HCEC 1CT (cell line): Measurements from ENCODE around the gene INSRR.

ENCODE experiments used
- DNase-seq: peaks from one replicate; pipeline ENCODE4 v3.0.0-alpha.2; 2017

INSRR gene

DNA sequence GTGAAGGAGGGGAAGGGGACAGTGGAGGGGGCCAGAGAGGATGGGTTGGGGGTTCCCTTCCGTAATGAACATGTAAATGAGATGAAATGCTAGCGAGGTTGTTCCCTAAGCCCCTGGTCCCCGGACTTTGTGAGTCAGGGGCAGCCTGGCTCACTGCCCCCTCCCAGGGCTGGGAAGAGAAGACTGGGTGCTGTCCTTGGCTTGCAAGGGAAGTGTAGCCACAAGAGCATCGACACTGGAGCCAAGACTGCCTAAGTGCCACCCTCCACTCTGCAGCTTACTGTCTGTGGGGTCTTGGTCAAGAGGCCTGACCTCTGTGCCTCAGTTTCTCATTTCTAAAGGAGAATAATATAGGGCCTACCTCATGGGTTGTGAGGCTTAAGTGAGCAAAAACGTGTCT lies 35.1 kb upstream of the INSRR start:
- no peak for DNase-seq

DNA sequence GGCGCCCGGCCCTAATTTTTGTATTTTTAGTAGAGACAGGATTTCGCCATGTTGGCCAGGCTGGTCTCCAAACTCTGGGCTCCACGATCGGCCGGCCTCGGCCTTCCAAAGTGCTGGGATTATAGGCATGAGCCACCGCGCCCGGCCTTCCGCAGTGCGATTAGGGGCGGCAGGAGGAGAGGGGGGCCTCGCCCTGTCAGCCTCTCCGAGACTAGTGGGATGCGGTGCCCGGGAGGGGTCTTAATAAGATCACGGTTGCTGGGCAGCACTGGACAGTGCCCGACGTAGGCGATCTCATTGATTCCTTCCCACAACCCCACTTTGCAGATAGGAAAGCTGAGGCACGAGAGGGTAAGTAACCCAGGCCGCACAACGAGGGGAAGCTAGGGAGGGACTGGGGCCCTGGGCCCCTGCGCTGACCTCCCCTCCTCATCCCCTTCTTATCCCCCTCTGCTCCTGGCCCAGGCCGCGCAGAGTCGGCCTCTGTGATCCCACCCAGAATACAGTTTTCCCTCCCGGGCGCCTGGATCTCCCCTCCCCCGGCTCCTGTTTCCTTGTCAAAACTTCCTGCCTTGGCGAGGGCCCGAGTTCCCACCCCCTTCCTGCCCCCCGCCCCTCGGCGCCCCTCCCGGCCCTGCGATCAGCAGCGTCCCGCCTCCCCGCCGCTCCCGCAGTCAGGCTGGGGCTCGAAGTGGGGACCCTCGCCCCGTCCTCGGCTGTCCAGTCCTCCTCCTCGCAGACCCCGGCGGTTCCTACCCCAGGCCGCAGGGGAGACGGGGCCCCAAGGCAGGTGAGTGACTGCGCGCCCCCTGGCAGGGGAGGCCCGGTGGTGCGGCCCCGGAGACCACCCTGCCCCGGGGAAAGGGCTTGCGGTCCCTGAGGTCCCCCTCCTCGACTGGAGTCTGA lies 34.4 kb upstream of the INSRR start, which contains the start of gene PEAR1:
Gene PEAR1 (plus strand): TSS at position 671 of the 906 bp plus-strand sequence. CDS start 10,209 bp downstream, outside the sequence.
- DNase-seq = no peak

DNA sequence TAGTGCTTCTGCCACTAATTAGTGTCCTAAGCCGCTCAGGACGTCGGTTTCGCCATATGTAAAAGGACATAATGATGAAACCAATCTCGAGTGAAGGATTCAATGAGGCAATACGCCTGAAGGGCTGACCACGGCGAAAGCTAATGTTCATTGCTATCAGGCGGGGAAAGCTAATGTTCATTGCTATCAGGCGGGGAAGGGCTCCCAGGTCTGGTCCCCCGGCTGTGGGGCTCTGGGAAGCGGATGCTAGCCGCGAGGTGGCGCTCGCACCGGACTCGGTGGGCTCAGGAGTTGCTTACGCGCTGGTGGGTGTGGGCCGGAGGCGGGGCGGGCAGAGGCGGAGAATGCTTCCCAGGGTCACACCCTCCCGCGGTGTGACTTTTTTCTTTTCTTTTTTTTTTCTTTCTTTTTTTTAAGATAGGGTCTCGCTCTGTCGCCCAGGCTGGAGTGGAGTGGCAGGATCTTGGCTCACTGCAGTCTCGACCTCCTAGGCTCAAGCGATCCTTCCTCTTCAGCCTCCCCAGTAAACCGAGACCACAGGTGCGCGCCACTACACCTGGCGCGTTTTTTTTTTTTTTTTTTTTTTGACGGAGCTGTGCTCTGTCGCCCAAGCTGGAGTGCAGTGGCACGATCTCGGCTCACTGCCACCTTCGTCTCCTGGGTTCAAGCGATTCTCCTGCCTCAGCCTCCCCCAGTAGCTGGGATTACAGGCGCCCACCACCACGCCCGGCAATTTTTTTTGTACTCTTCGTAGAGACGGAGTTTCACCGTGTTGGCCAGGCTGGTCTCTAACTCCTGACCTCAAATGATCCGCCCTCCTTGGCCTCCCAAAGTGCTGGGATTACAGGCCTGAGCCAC lies 33.5 kb upstream of the INSRR start:
- DNase-seq = peak; percentile 76

DNA sequence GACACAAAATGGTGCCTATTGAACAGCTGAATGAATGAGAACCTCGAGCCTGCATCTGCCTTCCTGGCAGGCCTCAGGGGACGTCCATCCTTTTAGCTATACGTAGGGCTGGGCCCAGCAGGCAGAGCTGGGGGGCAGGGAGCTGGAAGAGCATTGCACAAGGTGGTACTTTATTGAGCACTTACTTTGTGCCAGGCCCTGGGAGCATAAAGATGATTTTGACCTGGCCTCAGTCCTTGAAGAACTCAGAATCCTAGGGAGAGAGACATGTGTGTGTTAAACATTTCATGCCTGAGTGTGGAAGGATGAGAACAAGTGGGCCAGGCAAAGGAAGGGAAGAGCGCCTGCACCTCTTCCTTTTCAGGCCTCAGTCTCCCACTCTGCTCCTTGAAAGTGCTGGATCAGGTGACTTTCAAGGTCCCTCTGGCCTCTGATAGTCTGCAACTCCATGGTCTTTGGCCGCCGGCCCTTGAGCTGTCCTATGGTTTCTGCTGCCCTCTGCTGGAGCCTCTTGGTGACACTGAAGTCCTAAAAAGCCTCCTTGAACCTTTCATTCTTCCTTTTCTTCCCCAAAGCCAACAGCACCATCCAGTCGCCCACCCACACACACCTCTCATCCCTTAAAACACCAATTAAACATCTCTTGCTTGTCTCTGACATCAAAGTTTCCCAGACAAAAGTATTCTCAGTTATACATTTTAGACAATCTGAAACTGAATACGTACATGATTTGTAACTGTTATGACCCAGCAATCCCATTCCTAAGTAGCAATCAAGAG lies 31.1 kb upstream of the INSRR start:
- DNase-seq = peak; percentile 72

DNA sequence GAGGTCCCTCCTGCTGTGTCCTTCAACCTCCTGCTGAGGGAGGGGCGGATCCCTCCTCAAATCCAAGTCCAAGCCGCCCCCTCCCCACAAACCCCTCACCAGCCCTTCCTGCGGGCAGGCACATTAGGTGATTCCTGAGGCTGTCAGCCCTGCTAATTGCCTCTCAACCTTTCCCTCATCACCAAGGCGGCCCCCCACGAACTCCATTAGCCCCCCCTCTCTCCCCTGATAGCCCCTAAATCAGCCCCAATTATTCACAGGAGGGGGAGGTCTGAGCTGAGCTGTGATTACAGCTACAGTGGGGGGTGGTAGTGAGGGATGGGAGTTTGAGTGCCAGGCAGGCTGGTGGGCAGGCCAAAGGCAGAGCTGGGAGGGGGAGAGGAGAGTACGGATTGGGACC lies 28.8 kb upstream of the INSRR start:
- no peak for DNase-seq

DNA sequence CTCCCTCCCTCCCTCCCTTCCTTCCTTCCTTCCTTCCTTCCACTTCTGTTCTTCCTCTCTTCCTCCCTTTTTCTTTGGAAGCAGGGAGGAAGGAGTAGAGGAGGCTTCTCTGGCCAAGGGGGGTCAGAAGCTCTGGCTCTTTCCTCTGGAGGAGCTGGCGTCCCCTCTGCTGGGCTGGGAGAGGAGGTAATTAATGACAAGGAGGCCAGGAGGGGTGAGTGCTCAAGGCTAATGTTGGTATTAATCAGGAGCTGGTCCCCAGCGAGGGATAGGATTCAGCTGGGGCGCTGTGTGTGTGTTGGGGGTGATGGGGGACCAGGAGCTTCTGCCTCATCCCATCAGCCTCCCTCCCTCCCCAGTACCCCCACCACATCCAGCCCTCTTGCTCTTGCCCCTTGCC lies 28.4 kb upstream of the INSRR start:
- DNase-seq = no peak

DNA sequence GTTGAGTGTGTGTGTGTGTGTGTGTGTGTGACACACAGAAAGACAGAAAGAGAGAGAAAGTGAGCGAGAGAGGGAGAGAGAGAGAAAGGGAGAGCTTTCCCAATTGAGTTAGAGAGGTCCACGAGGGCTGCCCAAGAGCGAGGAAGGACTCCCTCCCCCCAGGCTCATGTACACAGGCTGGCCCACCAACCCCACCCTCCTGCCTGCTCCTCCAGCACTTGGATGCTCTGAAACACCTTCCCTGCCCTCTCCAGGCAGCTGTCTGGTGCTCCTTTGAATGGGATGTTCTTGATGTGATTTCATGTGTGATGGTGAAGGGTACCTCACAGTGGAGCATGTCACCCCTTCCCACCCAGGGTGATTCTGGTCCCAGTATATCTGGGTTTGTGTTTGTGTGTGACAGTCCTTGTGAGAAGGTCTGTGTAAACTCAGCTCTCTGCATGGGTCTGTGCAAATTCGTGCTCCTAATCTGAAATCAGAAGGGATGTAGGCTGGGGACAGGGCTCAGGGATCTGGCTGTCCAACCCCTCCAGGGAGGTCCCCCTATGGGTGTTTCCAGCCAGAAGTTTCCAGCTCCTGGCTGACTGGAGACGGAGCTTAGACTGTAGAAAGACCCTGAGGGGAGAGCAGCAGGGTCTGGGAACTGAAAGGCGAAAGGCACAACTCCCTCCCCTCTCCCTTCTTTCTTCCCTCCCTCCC lies 27.8 kb upstream of the INSRR start:
- no peak for DNase-seq

DNA sequence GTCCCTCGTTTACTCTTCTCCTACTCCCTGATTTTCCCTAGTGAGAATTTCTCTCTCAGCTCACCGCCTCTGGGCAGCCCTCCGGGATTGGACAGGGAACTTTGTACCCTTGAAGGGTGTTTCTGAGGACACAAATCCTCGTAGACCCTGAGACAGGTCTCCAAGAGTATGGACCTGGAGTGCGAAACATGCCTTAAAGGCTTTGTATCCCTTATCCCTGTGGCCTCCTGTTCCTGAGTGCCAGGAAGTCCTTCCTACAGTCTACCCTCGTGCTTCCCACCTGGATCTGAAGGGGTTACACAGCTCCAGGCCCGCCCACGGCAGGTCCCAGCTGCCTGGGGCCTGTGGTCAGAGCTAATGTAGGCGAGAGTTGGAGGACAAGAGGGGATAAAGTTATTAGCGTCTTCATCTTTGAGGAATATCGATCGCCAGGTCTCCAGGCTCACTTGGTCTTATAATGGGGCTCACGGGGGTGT lies 27.0 kb upstream of the INSRR start:
- DNase-seq = no peak

DNA sequence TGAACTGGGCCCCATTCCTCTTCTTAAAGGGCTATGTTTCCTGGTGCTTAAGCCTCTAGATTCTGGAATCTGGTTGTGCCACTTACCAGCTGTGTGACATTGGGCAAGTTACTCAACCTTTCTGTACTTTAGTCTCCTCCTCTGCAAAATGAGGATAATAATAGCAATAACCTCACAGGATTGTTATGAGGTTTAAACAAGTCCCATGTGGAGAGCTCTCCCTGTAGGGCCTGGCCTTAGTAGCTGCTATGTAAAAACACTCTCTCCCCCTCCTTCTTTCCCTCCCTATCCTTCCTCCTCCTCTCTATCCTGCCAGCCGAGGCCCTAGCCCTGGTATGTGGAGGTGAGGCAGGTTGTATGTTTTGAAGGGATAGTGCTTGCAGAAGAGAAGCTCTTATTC lies 26.4 kb upstream of the INSRR start:
- DNase-seq = no peak

DNA sequence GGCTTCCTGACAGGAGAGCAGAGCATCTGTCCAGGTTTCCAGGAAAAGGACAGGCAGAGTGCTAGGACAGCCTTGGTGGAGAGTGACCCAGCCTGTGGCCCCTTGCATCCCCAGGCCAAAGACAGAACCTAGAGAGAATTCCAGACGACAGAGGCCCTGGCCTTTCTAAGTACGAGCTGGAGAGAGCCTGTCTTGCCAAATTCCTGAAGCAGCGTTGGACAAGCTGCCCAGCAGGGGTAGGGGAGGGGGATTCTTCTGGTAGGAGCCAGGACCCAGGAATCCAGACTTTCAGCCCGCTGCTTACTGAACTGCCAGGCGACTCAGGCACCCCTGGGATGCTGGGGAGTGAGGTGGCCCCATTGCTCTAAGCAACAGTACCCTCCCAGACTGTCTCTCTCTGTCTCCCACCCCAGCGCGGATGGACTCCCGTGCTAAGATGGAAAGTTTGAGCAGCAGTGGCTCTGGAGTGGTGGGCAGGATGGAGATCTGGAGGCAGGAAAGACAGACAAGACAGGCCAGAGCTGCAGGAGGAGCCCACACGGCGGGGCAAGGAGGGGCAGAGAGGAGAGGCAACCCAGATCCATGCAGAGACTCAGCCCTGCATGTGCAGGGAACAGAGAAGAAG lies 25.8 kb upstream of the INSRR start:
- DNase-seq = no peak

DNA sequence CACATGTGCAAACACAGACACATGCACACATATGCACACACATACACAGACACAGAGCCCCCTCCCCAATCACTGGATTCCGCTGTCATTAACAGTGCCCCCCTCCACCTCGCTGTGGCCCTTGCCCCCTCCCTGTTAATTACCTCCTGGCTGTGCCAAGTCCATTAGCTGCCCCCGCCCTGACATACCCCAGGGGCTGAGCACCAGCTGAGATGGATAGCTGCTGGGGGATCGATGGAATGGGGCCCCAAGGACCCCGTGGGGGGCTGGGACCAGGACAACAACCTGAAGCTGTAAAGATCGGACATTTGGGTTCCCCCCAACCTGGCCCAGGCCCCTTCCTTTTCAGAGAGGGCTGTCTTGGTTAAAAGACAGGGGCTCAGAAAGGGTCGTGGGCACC lies 25.0 kb upstream of the INSRR start:
- no peak for DNase-seq

DNA sequence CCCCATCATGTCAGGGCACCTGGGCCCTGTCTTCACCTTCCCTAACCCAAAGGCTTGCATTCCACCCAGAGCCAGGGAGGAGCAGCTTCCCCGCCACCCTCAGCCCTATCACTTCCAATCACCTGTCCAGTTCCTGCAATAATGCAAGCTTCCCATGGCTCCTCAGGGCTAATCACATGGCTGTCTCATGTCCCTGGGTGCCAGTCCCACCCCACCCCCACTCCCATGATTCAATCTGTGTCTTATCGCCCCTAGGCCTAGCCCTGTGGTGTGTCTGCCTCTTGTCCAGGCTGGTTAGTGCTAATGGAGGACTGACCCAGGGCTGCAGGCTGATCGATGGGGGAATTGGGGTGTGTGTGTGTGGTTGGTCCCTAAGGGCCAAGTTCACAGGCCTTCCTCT lies 23.6 kb upstream of the INSRR start:
- DNase-seq = no peak

DNA sequence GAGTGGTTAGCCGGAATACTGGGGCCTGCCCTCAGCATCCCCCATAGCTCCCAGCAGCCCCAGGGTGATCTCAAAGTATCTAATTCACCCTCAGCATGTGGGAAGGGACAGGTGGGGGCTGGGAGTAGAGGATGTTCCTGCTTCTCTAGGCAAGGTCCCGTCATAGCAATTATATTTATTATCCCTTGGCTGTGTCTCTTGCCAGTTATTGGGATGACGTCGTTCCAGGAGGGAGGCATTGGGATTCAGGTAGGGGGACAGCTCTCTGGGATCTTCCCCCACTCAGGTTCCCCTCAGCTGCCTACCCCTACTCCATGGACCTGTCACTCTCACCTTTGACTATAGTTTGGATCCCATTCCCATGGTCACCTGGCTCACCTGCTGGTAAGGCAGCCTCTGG lies 22.7 kb upstream of the INSRR start:
- no peak for DNase-seq

DNA sequence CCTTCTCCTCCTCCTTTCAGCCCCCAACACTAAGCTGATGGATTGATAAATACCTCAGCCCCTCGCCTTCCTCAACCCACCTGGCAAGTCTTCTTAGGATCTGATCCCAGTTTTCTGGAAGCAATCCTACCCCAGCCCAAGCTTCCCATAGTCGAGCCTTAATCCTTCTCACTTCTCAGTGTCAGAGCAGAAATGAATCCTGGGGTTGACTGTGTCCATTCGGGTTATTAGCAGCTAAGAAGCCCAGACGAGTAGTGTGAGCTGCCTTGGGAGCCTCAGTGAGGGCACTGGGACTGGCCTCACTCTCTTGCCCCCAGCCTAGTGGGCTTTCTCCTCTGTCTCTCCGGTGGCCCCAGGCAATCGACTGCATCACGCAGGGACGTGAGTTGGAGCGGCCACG lies 22.2 kb upstream of the INSRR start:
- no peak for DNase-seq

DNA sequence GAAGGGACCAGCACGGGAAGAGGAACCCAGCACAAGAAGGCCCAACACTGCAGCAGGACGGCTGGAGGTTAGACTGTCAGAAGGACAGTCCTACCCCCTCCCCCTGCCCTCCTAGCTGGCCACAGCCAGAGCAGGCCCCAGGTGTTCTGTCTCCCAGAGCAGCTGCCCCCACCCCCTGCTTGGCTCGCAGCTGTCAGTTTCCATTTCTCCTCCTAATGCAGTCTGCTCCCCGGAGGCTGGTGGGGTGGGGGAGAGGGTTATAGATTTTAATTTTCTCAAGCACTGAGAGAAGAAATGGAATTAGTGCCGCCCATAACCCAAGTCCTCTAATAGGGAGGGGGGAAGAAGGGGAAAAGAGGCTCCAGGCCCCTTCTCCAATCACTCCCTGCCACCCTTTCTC lies 21.6 kb upstream of the INSRR start:
- no peak for DNase-seq

DNA sequence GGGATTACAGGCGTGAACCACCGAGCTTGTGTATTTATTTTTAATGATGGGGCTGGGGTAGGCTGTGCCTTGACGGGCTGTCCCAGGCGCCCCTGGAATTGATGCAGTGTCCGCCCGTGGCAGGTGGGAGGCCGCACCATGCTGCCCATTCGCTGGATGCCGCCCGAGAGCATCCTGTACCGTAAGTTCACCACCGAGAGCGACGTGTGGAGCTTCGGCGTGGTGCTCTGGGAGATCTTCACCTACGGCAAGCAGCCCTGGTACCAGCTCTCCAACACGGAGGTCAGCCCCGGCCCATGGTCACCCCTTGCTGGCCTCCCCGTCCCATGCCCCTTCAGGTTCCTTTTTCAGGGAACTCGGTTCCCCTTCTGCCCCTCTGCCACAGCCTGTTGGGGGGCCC lies 21.0 kb upstream of the INSRR start:
- DNase-seq = no peak

DNA sequence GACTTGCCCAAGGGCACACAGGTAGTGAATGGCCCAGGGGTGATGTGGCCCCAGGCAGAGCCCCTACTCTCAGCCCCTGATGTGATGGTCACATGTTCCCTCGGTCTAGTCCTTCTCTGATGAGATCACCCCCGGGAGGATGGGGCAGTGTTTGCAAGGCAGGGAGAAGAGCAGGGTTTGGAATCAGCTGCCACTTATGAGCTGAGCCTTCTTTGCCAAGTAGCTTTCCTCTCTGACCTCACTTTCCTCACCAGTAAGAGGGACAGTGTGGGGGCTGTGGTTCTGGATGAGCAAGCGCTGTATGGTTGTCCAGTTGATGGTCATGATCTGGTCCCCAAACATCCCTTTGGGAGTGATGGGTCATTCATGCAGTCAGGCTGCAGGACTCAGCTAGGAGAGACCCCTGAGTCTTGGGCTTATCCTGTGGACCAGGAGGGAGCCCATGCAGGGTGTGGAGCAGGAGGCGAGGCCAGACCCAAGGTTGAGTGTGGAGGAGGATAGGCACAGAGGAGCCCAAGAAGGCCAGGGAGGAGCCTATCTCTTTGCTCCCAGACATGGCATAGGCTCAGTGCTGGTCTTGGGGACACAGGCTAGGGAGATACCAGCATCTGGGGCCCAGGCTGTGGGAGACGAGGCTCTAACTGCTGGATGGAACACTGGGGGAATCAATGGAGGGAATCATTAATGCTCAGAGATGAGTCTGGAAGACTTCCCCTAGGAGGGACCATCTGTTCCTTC lies 18.7 kb upstream of the INSRR start:
- DNase-seq = no peak

DNA sequence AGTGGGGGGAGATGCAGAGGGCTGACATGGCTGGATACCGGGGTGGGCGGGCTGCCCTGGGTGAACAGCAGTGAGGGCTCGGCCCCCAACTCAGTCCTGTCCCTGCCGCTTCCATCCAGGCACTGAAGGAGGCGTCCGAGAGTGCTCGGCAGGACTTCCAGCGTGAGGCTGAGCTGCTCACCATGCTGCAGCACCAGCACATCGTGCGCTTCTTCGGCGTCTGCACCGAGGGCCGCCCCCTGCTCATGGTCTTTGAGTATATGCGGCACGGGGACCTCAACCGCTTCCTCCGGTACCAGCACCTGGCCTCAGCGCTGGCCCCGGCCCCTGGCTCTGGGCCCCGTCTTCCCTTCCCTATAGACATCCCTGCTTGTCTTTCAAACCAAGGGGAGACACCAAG lies 17.4 kb upstream of the INSRR start:
- no peak for DNase-seq

DNA sequence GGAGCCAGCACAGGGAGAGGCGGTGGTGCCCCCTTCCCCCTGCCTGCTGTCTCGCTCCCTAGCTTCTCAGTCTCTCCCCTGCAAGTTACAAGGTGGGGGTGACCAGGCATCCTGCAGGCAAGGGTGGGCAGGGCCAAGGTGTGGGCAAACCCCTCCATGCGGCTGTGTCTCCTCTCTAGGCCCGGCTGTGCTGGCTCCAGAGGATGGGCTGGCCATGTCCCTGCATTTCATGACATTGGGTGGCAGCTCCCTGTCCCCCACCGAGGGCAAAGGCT lies 16.4 kb upstream of the INSRR start:
- no peak for DNase-seq

DNA sequence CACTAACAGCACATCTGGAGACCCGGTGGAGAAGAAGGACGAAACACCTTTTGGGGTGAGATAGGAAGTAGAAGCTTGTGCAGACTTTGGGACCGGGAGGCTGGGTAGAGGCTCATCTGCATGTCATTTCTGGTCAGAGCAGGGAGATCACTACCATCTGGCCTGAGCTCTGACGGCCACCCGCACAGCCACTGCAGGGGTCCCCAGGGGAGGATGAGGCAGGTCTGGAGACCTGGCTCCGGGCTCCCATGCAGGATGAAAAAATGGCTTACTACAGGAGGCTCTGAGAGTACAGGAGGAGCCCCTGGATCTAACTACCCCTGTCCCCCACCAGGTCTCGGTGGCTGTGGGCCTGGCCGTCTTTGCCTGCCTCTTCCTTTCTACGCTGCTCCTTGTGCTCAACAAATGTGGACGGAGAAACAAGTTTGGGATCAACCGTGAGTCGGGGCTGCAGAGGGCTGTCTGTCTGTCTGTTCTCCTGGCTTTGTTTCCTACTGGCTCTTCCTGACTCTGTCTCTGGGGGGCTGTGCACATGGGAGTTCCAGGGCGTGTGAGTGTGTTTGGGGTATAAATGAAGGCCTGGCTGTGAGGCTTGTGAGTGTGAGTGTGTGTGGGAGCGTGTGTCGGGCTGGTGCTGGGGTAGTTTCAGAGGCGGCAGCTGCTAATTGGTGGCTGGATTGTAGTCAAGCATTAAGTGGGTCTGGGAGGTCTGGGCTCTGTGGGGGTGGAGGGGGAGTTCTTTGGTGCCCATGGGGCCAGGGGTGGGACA lies 15.8 kb upstream of the INSRR start:
- no peak for DNase-seq

DNA sequence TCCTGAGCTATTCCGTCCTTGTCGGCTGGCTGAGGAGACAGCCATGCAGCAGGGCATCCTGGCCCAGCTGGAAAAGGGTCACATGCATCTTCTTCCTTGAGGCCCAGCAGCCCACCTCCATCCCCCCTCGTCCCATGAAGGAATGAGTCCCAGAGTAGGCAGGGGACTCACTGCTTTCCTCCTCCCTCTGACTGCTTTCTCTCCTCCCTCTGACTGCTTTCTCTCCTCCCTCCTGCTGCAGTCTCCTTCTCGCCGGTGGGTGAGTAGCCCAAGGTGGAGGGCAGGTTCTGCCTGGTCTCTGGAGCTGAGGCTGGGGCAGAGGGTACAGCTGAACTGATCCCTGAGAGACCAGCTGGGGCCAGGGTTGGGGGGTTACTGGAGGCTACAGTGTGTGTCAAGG lies 15.2 kb upstream of the INSRR start:
- no peak for DNase-seq
